GM12892 (cell line): ENCODE results near the gene ELP4.
"Not testable (repeated sequence)": the region's sequence is repeated elsewhere in the genome, so short reads cannot be mapped to it uniquely, and the experiment has no call there.

ENCODE experiments used
- DNase-seq: peaks from one replicate; pipeline ENCODE4 v3.0.0; 2011; ENCODE audit not compliant: insufficient read length
- FAIRE-seq: peaks from 2 replicates; lab custom pipeline; 2011; peaks lifted over from hg19 to GRCh38; lab: Jason Lieb, UNC
- POLR2A ChIP-seq: IDR thresholded peaks from 2 replicates; pipeline ENCODE4 v1.6.1; 2011; ENCODE audit warnings: low read depth, low read length, control low read depth
- POLR2AphosphoS5 ChIP-seq: IDR thresholded peaks from 2 replicates; pipeline ENCODE4 v1.6.1; 2011; ENCODE audit warnings: low read depth, low read length, control low read depth
- TAF1 ChIP-seq: IDR thresholded peaks from 2 replicates; pipeline ENCODE4 v1.6.1; 2011; ENCODE audit warnings: low read depth, mild to moderate bottlenecking, control low read depth, low read length, borderline replicate concordance

Gene ELP4

DNA sequence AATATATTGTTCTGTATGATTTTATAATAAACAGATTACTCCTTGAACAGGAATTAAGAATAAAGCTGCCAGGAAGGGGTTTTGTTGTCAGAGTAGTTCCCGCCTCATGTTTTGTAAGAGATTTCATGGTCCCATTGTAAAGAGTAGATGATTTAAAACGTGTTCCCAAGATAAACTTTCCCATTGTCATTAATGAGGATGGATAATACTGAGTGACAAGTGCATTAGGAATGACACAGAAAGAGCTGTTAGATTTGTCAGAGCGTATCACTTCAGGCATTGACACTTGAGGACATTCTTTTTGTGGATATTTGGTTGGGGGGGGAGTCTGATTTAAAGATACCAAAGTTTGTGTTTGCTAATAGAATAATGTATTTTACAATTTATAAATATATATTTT lies 154.6 kb downstream of the ELP4 start:
- FAIRE-seq (no peak), DNase-seq (no peak)
- TF ChIP-seq POLR2A = no peak
- TF ChIP-seq POLR2AphosphoS5 = no peak
- TF ChIP-seq TAF1 = no peak

DNA sequence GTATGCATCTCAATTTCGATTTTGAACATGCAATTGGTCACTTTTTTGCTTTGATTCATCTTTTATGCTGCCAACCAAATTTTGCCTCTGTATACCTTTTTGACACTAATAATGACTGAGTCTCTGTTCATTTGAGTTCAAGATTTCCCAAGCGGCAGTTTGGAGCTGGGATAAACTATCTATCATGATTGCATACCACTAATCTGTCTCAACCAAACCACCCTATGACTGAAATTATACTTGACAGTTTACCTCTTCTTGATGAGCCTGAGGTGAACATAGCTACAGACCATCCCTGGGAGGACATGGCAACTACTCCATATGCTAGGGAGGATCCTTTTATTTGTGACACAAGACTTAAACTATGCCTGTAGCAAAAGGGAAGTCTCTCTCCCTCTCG lies 155.4 kb downstream of the ELP4 start:
- no peak for DNase-seq
- no peak for FAIRE-seq
- no peak for TF ChIP-seq TAF1
- no peak for TF ChIP-seq POLR2A
- no peak for TF ChIP-seq POLR2AphosphoS5

DNA sequence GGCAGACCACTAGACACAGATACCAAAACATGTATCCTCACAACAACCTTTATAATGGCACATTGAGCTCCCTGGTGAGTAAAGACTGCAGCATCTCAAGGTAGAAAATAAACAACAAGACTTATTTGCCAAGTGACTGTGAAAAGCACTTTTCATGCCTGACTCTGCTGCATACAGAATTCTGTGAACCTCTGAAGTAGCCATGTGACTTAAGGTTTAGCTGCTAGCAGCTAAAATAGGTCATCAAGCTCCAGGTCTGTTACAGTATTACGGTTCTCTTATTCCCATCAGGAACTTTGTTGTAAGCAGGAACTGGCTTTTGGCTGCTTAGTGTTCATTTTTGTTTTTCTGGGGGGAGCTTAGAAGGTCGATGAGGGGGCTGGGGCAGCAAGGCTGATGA lies 162.1 kb downstream of the ELP4 start:
- DNase-seq = no peak
- peak; percentile 48 for FAIRE-seq
- TF ChIP-seq TAF1 (no peak), POLR2AphosphoS5 (no peak), POLR2A (no peak)

DNA sequence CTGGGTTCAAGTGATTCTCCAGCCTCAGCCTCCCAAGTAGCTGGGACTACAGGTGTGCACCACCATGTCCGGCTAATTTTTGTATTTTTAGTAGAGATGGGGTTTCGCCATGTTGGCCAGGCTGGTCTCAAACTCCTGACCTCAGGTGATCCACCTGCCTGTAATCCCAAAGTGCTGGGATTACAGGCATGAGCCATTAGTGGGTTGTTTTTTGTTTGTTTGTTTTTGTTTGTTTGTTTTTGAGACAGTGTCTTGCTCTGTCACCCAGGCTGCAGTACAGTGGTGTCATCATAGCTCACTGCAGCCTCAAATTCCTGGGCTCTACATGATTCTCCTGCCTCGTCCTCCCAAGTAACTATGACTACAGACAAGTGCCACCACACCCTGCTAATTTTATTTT lies 163.5 kb downstream of the ELP4 start:
- FAIRE-seq, DNase-seq: not testable (repeated sequence)

DNA sequence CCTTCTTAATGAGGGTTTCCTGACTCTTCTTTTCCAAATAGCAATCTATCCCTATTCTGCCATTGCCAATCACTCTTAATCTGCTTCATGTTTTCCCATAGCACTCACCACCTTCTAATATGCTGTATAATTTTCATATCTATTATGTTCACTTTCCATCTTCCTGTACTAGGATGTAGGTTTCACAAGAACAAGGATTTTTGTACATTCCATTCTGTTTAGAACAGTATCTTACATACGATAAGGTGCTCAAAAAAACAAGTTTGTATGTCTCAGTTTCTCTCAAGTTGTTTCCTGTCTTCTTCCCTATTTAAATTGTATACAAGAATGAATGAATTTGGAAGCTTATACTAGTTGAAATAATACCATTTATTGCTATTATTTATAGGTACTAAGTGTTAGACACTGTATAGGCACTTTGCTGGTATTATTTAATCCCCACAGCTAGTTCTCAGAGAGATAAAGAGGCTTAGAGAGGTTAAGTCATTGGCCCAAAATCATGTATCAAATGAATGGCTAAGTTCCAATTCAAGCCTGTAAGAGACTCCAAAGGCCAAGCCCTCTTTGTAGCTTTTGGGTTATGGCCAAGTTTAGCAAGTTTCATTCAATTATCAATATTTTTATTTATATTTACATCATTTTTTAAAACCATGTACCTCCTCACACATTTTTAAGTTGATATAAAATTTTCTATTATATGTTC lies 166.9 kb downstream of the ELP4 start:
- no peak for DNase-seq
- no peak for TF ChIP-seq TAF1
- TF ChIP-seq POLR2AphosphoS5 = no peak
- TF ChIP-seq POLR2A = no peak
- no peak for FAIRE-seq

DNA sequence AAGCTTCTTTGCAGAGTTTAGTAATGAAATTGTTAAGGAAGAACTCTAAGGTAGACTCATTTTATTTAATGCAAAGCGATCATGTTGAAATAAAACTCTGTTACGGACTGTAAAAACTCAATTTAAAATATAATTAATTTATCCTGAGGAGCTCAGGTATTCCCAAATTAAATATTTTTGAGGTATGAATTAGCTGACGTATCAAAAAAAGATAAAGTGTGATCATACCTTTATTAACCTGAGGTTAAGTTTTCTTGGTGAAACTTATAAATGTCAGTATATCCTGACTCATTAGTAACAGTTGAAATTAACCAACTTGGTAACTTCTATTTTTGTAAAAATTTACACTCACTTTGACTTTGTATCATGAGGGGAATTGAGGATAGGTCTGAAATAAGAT lies 171.2 kb downstream of the ELP4 start:
- DNase-seq = no peak
- TF ChIP-seq TAF1 = no peak
- TF ChIP-seq POLR2A = no peak
- no peak for TF ChIP-seq POLR2AphosphoS5

DNA sequence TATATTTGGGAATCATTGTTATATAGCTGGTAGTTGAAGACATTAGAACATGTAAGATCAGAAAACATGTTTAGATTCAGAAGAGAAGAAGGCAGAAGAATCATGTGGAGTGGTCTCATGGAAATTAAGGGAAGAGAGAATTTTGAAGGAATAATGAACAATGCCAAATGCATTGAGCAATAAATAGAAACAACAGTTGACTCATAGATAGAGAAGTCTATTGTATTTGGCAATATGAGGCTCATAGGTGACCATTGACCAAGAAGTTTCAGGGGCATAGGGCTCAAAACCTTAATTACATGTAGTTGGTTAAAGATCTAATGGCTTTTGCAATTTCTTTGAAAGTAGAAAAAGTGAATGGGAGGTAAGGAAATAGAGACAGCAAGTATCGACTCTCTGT lies 177.7 kb downstream of the ELP4 start:
- TF ChIP-seq TAF1 = no peak
- no peak for TF ChIP-seq POLR2AphosphoS5
- TF ChIP-seq POLR2A = no peak
- FAIRE-seq = no peak
- DNase-seq = no peak

More for the DNA sequence above, 171.2 kb downstream of the ELP4 start:
- no peak for FAIRE-seq

DNA sequence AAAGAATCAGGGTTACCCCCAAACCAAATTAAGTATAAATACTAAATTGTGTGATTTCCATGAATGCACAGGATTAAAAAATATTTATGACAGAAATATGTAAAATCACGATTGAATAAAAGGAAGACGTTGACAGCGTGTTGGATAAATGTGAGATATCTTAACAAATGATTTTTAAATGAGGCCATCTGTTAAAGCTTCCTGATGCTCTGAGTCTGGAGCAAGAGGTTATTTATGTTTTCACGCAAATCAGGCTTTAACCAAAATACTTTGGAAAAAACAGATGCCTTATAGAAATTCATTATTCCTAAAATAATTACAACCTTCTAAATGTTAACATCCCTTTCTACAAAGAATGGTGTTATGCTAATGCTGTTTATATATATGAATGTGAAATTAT lies 178.3 kb downstream of the ELP4 start:
- no peak for FAIRE-seq
- no peak for DNase-seq
- no peak for TF ChIP-seq POLR2AphosphoS5
- TF ChIP-seq TAF1 = no peak
- no peak for TF ChIP-seq POLR2A

DNA sequence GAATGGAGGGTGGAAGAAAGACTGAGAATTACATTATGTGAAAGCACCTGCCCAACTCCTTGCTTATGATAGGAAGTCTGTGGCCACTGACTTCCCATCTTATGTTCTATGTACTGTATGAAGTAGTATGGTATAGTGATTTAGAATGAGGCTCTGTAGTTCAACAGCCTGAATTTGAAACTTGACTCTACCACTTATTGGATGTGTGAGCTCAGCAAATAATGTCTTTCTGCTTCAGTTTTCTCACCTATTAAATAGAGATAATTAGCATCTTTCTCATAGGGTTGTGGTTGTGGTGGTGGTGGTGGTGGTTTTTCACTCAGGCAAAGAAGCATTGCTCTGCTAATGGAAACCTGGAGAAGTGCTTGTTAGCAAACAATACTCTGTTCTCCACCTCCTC lies 180.0 kb downstream of the ELP4 start:
- TF ChIP-seq POLR2A (no peak), POLR2AphosphoS5 (no peak), TAF1 (no peak)
- FAIRE-seq = no peak
- no peak for DNase-seq

DNA sequence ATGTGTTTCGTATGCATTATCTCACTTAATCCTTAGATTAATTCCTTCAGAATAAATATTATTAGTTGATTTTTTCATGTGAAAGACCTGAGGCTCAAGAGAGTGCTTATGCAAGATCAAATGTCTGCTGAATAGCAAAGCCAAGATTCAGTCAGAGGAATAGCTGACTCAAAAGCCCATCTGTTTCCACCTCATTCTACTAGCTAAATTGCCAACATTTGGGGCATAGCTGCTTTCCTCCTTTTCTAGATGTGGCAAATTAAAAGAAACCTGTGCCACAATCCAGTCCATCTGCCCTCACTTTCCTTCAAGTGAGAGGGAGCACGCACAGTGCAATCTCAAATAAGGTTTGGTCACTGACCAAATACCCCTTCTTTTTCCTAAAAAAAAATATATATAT lies 180.5 kb downstream of the ELP4 start:
- TF ChIP-seq POLR2A (no peak), TAF1 (no peak), POLR2AphosphoS5 (no peak)
- DNase-seq (no peak), FAIRE-seq (peak; percentile 65)

DNA sequence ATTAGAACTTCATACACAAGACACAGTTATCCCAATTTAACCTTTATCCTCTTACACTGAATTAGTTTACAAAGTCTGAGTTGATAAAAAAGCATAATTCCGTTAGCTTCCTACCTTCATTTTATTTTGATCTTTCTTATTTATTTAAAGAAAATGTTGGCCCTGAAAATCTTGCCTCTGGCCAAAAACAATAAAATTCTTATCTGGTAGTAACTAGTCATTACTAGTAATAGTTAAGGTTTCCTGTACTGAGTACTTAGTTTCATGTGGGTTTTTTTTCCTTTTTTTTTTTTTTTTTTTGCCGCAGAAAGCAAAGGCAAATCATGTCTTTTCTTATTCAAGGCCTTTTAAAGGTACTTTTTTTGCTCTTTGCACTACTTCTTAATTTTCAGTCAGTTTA lies 180.9 kb downstream of the ELP4 start:
- no peak for DNase-seq
- no peak for FAIRE-seq
- no peak for TF ChIP-seq POLR2A
- no peak for TF ChIP-seq POLR2AphosphoS5

DNA sequence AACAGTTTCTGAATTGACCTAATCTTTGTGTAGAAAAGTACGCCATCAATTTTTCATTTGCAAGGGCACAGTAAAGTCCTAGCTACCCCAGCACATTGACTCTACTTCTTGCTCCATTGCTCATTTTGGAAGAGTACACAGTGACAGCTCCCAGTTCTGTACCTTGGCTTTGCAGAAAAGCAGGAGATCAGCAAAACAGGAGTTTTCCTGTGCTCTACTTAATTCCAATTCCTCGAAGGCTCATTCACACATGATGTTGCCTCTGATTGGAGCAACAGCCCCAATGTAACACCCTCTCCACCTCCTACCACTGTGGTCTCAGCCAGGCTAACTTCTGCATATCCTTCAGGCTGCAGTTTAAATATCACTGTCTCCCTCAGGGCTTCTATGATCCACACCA lies 182.9 kb downstream of the ELP4 start:
- FAIRE-seq (no peak), DNase-seq (no peak)
- no peak for TF ChIP-seq TAF1

DNA sequence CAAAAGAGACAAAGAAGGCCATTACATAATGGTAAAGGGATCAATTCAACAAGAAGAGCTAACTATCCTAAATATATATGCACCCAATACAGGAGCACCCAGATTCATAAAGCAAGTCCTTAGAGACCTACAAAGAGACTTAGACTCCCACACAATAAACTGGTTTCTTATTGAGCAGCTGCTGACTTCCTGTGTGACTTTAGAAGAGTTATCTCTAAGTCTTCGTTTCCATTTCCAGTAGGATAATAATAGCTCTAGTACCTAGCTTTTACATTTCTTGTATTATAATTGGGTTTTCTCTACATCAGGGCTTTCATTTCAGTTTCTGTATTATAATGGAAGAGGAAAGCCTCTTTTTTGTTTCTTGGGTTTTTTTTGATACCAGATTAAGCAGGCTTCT lies 187.5 kb downstream of the ELP4 start:
- DNase-seq, FAIRE-seq: not testable (repeated sequence)
